Panc1 (cell line): ENCODE measurements around the gene HCRTR1. TPM values are rescaled to one million over a fixed set of nuclear protein-coding genes. Genes with fewer than 3 reads are reported as not detected.
"Not testable (repeated sequence)": the region's sequence is repeated elsewhere in the genome, so short reads cannot be mapped to it uniquely, and the experiment has no call there.

Experiments
- ATAC-seq: fragments of 200-7000 bp; cut with Tn5 transposase; 2 replicates; pipeline ENCODE4 v1.9.1; 2020; ENCODE audit warnings: mild to moderate bottlenecking, moderate library complexity
- BruUV-seq: library from RNA; stranded (reverse); fragments of 400-500 nt; replicated peaks from 2 replicates; lab custom pipeline; 2021; lab: Mats Ljungman, UMichigan
- CTCF ChIA-PET: fragments of 300-600 bp; sonication (Branson Sonifier 250); formaldehyde crosslinking; loops from one replicate; lab custom pipeline; 2022; ENCODE audit warnings: antibody characterized with exemption; lab: Charles Lee
- POLR2A ChIA-PET: fragments of 300-600 bp; sonication (Branson Sonifier 250); formaldehyde crosslinking; loops from one replicate; lab custom pipeline; 2022; ENCODE audit warnings: antibody characterized with exemption; lab: Charles Lee
- DNase-seq: peaks from one replicate; pipeline ENCODE4 v3.0.0-alpha.2; 2010; ENCODE audit warnings: low read depth, low spot score
- H3K27ac ChIP-seq: 2 replicates; pipeline ENCODE4 v1.5.1; 2011; ENCODE audit warnings: mild to moderate bottlenecking, low read length, inconsistent platforms
- H3K27me3 ChIP-seq: fragments of 200-500 bp; sonication (Bioruptor generic); 2 replicates; pipeline ENCODE4 v1.6.0; 2014; ENCODE audit warnings: low read length, inconsistent platforms; ENCODE audit not compliant: control insufficient read depth, insufficient read depth
- H3K36me3 ChIP-seq: fragments of 200-500 bp; sonication (Bioruptor generic); 2 replicates; pipeline ENCODE4 v1.5.1; 2014; ENCODE audit warnings: inconsistent platforms, mild to moderate bottlenecking, low read length, moderate library complexity; ENCODE audit not compliant: control insufficient read depth, insufficient read depth
- H3K4me1 ChIP-seq: 2 replicates; pipeline ENCODE4 v1.5.1; 2011; ENCODE audit warnings: inconsistent platforms, mild to moderate bottlenecking, low read length, moderate library complexity; ENCODE audit not compliant: control insufficient read depth, insufficient read depth
- H3K4me3 ChIP-seq, 2 experiments: 2 replicates each; pipeline ENCODE4 v1.5.1; 2011 to 2012; ENCODE audit warnings: low read depth in 2 of 2, low read length in 2 of 2, mild to moderate bottlenecking in 2 of 2, inconsistent platforms in 1 of 2, moderate library complexity in 1 of 2
- H3K9me3 ChIP-seq: fragments of 200-500 bp; sonication (Bioruptor generic); 2 replicates; pipeline ENCODE4 v1.5.1; 2014; ENCODE audit warnings: low read depth, mild to moderate bottlenecking, inconsistent platforms, low read length, moderate library complexity; ENCODE audit not compliant: control insufficient read depth, insufficient read depth
- CTCF ChIP-seq: fragments of 450-650 bp; IDR thresholded peaks from 2 replicates; pipeline ENCODE4 v1.5.1; 2017; ENCODE audit warnings: mild to moderate bottlenecking
- POLR2AphosphoS5 ChIP-seq: IDR thresholded peaks from 2 replicates; pipeline ENCODE4 v1.6.1; 2012; ENCODE audit warnings: mild to moderate bottlenecking, low read depth, low read length, moderate library complexity
- REST ChIP-seq, 2 experiments: IDR thresholded peaks; 2 replicates each; pipeline ENCODE4 v1.6.1; 2011 to 2012; ENCODE audit warnings: low read depth in 2 of 2, control low read depth in 1 of 2, low read length in 1 of 2, mild to moderate bottlenecking in 1 of 2, moderate library complexity in 1 of 2; ENCODE audit not compliant: insufficient read depth in 1 of 2
- SIN3A ChIP-seq: IDR thresholded peaks from 2 replicates; pipeline ENCODE4 v1.6.1; 2012; ENCODE audit warnings: low read depth, mild to moderate bottlenecking, low read length, moderate library complexity, borderline replicate concordance; ENCODE audit not compliant: insufficient read depth
- TCF7L2 ChIP-seq: IDR thresholded peaks from 2 replicates; pipeline ENCODE4 v1.6.1; 2011; ENCODE audit warnings: mild to moderate bottlenecking, low read depth, low read length, inconsistent platforms
- in situ Hi-C: cut with HindIII; loops from 2 replicates; pipeline ENCODE4 v1.10.0; 2016; ENCODE audit warnings: low sequenced_read_pairs, low pct_unique_long_range_greater_than_20kb
- intact Hi-C: fragments of 100-400 bp; cut with micrococcal nuclease; formaldehyde crosslinking; loops from one replicate; pipeline ENCODE4 v1.10.0; 2022; ENCODE audit not compliant: unreplicated experiment
- total RNA-seq: library from RNA; stranded (reverse); gene quantifications from one replicate; pipeline ENCODE4 v1.2.1, GENCODE V29; 2021; ENCODE audit not compliant: unreplicated experiment

Gene HCRTR1
- total RNA-seq, 1 experiment from 2014 or later = 0.18 TPM

GRCh38 chr1:31585736-31586365 is 31.6 kb upstream of the HCRTR1 start:
- no peak overlapping the region for H3K4me3 ChIP-seq
- in situ Hi-C loops = no loop called here
- H3K9me3 ChIP-seq = no peaks in the 10 kb centered on the region
- ATAC-seq (no peak), DNase-seq (no peak)
- POLR2A ChIA-PET = no interaction called here
- TF ChIP-seq TCF7L2 (no peak), SIN3A (no peak), POLR2AphosphoS5 (no peak), CTCF (no peak), REST (IDR thresholded peaks at IDR 0.05; ENCODE audit: insufficient read depth in 1 of 2, low read depth in 2 of 2, low read length in 1 of 2) (no peak)
- intact Hi-C loops = no loop called here
- peaks cover 29% of the 10 kb centered on the region for H3K4me1 ChIP-seq
- H3K27ac ChIP-seq = no peak overlapping the region
- H3K36me3 ChIP-seq = no peaks in the 10 kb centered on the region
- H3K27me3 ChIP-seq = no peaks in the 10 kb centered on the region
- BruUV-seq = no TSS peak
- CTCF ChIA-PET = no interaction called here

GRCh38 chr1:31586376-31587327 is 30.8 kb upstream of the HCRTR1 start:
- H3K27ac ChIP-seq = no peak overlapping the region
- H3K27me3 ChIP-seq = no peaks in the 10 kb centered on the region
- in situ Hi-C loops = no loop called here
- POLR2A ChIA-PET = no interaction called here
- ATAC-seq (no peak), DNase-seq (no peak)
- CTCF ChIA-PET = no interaction called here
- H3K4me1 ChIP-seq = peaks cover 33% of the 10 kb centered on the region
- H3K4me3 ChIP-seq = no peak overlapping the region
- H3K9me3 ChIP-seq = no peaks in the 10 kb centered on the region
- BruUV-seq = no TSS peak
- H3K36me3 ChIP-seq = no peaks in the 10 kb centered on the region
- TF ChIP-seq REST (IDR thresholded peaks at IDR 0.05; ENCODE audit: insufficient read depth in 1 of 2, low read depth in 2 of 2, low read length in 1 of 2) (no peak), POLR2AphosphoS5 (no peak)
- intact Hi-C loops = no loop called here

- H3K9me3 ChIP-seq, H3K27me3 ChIP-seq, H3K36me3 ChIP-seq, DNase-seq, BruUV-seq, POLR2A ChIA-PET, H3K4me3 ChIP-seq, ATAC-seq, intact Hi-C loops, in situ Hi-C loops: not testable (repeated sequence)
- H3K4me1 ChIP-seq = peaks cover 36% of the 10 kb centered on the region
- CTCF ChIA-PET = interaction anchor here (0.7 kb wide), 1 partner anchor 21 kb away, joined by 3 read pairs; no protein-coding TSS in a partner anchor
- H3K27ac ChIP-seq = peak overlapping the region; percentile 48; the same call in 1 of the 2 replicates
These were observed 30.2 kb upstream of the HCRTR1 start for GRCh38 chr1:31587328-31587699.
